ENCODE measurements around the gene C1orf21.

C1orf21 gene

DNA sequence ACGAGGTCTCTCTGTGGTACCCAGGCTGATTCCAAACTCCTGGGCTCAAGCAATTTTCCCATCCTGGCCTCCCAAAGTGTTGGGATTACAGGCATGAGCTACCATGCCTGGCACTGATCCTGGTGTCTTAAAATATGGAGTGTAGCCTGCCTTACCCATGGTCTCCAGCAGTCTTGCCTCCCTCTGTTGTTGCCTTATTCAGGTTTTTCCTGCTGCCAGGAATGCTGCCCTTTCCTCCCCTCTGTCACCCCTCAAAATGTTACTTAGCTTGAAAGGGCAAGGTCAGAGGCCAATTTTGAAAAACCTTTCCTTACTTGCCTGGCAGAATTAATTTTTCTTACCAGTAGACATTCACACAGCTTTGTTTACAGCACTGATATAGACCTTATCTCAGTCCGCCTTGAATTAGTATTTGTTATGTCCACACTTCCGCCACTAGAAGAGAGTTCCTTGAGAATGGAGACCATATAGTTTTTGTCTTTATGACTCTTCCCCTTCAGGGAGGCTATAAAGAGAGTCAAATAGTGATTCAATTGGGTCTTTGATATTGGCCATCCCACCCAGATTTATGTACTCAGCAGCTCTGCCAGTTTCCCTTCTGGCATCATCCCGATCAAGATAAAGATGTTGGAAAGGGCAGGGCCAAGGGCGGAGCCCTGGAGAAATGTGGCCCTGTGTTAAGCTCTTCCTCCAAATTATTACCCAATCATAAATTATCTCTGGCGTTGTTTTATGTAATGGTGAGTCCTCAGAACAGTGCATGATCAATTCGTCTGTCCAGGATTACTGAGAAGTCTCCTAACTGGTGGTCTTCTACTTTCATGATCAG is 38.8 kb downstream of the C1orf21 start:
- Histone ChIP-seq H3K9ac (ENCODE audit: low read length) (no peak overlapping the region), H3K9me3 (ENCODE audit: control insufficient read depth, insufficient read depth, low read depth, low read length) (no peaks in the 10 kb centered on the region), H3K27me3 (ENCODE audit: control insufficient read depth, insufficient read depth, low read length) (no peaks in the 10 kb centered on the region), H3K4me3 (ENCODE audit: low read depth, low read length) (no peak overlapping the region), H3K4me1 (ENCODE audit: control insufficient read depth, insufficient read depth, low read length) (peaks cover 13% of the 10 kb centered on the region; the same call in 1 of the 2 replicates), H3K27ac (ENCODE audit: low read depth, low read length) (no peak overlapping the region), H3K36me3 (ENCODE audit: control insufficient read depth, insufficient read depth, low read length) (no peaks in the 10 kb centered on the region)

GRCh38 chr1:184426278-184426674 is 39.4 kb downstream of the C1orf21 start:
- H3K9ac ChIP-seq (ENCODE audit: low read length), result no peak overlapping the region
- H3K9me3 ChIP-seq (ENCODE audit: control insufficient read depth, insufficient read depth, low read depth, low read length), result no peaks in the 10 kb centered on the region
- H3K4me1 ChIP-seq (ENCODE audit: control insufficient read depth, insufficient read depth, low read length), result peaks cover 13% of the 10 kb centered on the region; the same call in 1 of the 2 replicates
- H3K27ac ChIP-seq (ENCODE audit: low read depth, low read length), result no peak overlapping the region
- no peaks in the 10 kb centered on the region for H3K27me3 ChIP-seq (ENCODE audit: control insufficient read depth, insufficient read depth, low read length)
- no peak overlapping the region for H3K4me3 ChIP-seq (ENCODE audit: low read depth, low read length)
- no peaks in the 10 kb centered on the region for H3K36me3 ChIP-seq (ENCODE audit: control insufficient read depth, insufficient read depth, low read length)

DNA sequence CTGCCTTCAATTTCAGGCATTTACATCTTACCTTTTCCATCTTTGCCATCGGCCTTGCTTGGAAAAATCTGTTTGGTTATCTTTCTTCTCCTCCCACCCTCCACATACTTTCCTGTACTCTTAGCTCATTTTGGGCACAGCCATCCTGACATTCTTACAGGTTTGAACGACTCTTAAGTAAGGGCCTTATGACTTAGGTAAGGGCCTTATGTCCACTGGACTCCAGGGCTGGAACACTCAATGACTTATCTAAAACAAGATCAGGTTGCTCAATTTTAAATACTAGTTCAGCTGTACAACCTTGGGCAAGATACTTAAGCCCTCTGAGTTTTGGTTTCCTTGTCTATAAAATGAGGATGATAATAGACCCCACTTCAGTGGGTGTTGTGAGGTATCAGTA is 40.9 kb downstream of the C1orf21 start:
- Histone ChIP-seq H3K27ac (ENCODE audit: low read depth, low read length) (no peak overlapping the region), H3K9ac (ENCODE audit: low read length) (no peak overlapping the region), H3K36me3 (ENCODE audit: control insufficient read depth, insufficient read depth, low read length) (no peaks in the 10 kb centered on the region), H3K4me1 (ENCODE audit: control insufficient read depth, insufficient read depth, low read length) (peaks cover 3% of the 10 kb centered on the region; the same call in 1 of the 2 replicates), H3K27me3 (ENCODE audit: control insufficient read depth, insufficient read depth, low read length) (no peaks in the 10 kb centered on the region), H3K4me3 (ENCODE audit: low read depth, low read length) (no peak overlapping the region), H3K9me3 (ENCODE audit: control insufficient read depth, insufficient read depth, low read depth, low read length) (no peaks in the 10 kb centered on the region)

DNA sequence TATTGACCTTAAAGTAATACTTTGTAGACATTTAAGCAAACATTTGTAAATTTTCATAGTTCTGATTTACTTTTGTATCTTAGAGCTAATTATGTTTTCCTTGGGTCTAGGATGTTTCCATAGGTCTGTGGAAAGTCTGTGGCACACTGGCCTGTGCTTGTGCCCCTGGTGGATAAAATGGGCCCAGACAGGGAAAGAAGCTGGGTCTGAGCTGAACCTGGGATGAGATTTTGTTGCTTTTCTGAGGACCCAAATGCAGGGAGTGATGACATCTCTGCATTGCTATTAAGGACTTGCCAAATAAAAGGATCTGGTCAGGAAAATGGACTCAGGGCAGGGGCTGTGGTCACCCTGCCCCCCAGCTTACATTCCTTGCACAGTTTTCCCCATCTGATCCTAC is 41.8 kb downstream of the C1orf21 start:
- H3K9me3 ChIP-seq (ENCODE audit: control insufficient read depth, insufficient read depth, low read depth, low read length), result no peaks in the 10 kb centered on the region
- no peaks in the 10 kb centered on the region for H3K36me3 ChIP-seq (ENCODE audit: control insufficient read depth, insufficient read depth, low read length)

DNA sequence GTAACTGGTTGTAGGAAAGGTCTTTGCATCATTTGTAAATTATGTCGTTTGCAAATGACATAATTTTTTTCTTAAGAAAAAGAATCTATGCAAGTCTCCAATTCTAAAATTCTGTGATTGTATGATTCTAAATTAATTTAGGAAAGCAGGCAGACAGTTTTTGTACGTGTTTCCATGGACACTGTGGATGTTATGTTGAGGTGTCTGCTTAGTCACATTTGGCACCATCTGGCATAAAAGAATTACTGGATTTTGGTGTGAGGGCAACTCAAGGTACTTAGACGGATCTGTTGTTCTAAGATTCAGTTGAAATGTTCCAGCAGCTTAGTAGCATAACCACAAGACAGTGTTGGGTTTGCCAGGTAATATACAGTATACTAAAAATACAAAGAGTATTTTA is 42.5 kb downstream of the C1orf21 start:
- Histone ChIP-seq H3K27ac (ENCODE audit: low read depth, low read length) (no peak overlapping the region), H3K27me3 (ENCODE audit: control insufficient read depth, insufficient read depth, low read length) (no peaks in the 10 kb centered on the region), H3K4me1 (ENCODE audit: control insufficient read depth, insufficient read depth, low read length) (peaks cover 8% of the 10 kb centered on the region; the same call in 1 of the 2 replicates), H3K4me3 (ENCODE audit: low read depth, low read length) (no peak overlapping the region), H3K9me3 (ENCODE audit: control insufficient read depth, insufficient read depth, low read depth, low read length) (no peaks in the 10 kb centered on the region), H3K36me3 (ENCODE audit: control insufficient read depth, insufficient read depth, low read length) (no peaks in the 10 kb centered on the region), H3K9ac (ENCODE audit: low read length) (no peak overlapping the region)

More for the DNA sequence above, 41.8 kb downstream of the C1orf21 start:
- H3K4me3 ChIP-seq (ENCODE audit: low read depth, low read length), result no peak overlapping the region
- no peak overlapping the region for H3K9ac ChIP-seq (ENCODE audit: low read length)
- no peaks in the 10 kb centered on the region for H3K27me3 ChIP-seq (ENCODE audit: control insufficient read depth, insufficient read depth, low read length)
- peaks cover 4% of the 10 kb centered on the region; the same call in 1 of the 2 replicates for H3K4me1 ChIP-seq (ENCODE audit: control insufficient read depth, insufficient read depth, low read length)
- no peak overlapping the region for H3K27ac ChIP-seq (ENCODE audit: low read depth, low read length)

DNA sequence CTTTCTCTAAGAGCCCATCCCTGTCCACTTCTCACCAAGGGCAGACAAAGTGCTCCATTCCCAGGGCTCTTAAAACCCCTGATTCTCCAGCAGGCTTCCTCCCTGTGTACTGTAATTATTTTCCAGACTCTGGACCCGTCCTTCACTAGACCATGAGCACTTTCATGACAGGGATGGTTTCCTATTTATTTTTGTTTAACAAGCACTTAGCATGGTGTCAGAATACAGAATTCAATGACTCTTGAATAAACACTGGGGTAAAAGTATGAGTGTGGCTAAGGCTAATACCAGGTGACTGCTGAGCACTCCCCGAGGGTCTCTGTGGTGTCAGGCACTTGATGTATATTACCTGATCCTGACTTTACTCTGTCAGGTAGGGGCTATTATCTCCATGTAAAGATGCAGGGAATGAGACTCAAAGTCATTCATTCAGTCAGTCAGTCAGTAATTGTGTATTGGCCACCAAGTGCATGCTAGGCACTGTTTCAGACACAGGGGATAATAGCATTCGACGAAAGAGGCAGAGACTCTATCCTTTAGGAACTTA is 47.2 kb downstream of the C1orf21 start:
- peaks cover 3% of the 10 kb centered on the region; the same call in 1 of the 2 replicates for H3K9me3 ChIP-seq (ENCODE audit: control insufficient read depth, insufficient read depth, low read depth, low read length)
- no peaks in the 10 kb centered on the region for H3K36me3 ChIP-seq (ENCODE audit: control insufficient read depth, insufficient read depth, low read length)
- 0 out of 2 replicates have a peak, but pooled peaks cover 5% of the 10 kb centered on the region for H3K4me1 ChIP-seq (ENCODE audit: control insufficient read depth, insufficient read depth, low read length)
- no peak overlapping the region for H3K27ac ChIP-seq (ENCODE audit: low read depth, low read length)
- H3K9ac ChIP-seq (ENCODE audit: low read length), result no peak overlapping the region
- H3K4me3 ChIP-seq (ENCODE audit: low read depth, low read length), result no peak overlapping the region
- H3K27me3 ChIP-seq (ENCODE audit: control insufficient read depth, insufficient read depth, low read length), result no peaks in the 10 kb centered on the region

DNA sequence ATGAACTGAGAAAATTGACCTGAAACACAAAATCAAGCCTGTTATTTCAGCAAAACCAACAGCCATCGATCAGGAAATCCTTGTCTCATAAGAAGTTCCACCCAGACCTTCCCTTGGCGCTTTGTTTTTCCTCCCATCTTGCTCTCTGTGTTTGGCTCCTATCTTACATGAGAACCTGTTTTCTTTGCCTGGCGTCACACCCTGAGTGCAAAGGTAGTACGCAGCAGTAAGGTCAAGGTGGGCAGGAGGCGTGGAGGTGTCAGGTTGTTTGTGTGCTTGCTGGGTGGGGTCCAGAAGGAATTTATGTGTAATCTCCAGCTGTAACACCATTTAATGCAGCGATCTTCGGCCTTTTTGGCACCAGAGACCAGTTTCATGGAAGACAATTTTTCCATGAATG is 50.5 kb downstream of the C1orf21 start:
- Histone ChIP-seq H3K36me3 (ENCODE audit: control insufficient read depth, insufficient read depth, low read length) (no peaks in the 10 kb centered on the region), H3K9ac (ENCODE audit: low read length) (no peak overlapping the region), H3K4me3 (ENCODE audit: low read depth, low read length) (no peak overlapping the region)

GRCh38 chr1:184438363-184438762 is 51.5 kb downstream of the C1orf21 start:
- Histone ChIP-seq H3K4me1 (ENCODE audit: control insufficient read depth, insufficient read depth, low read length) (0 out of 2 replicates have a peak, but pooled peaks cover 5% of the 10 kb centered on the region), H3K9me3 (ENCODE audit: control insufficient read depth, insufficient read depth, low read depth, low read length) (peaks cover 3% of the 10 kb centered on the region; the same call in 1 of the 2 replicates), H3K27me3 (ENCODE audit: control insufficient read depth, insufficient read depth, low read length) (no peaks in the 10 kb centered on the region), H3K4me3 (ENCODE audit: low read depth, low read length) (no peak overlapping the region), H3K27ac (ENCODE audit: low read depth, low read length) (no peak overlapping the region), H3K36me3 (ENCODE audit: control insufficient read depth, insufficient read depth, low read length) (no peaks in the 10 kb centered on the region), H3K9ac (ENCODE audit: low read length) (no peak overlapping the region)

More for the DNA sequence above, 50.5 kb downstream of the C1orf21 start:
- Histone ChIP-seq H3K27me3 (ENCODE audit: control insufficient read depth, insufficient read depth, low read length) (no peaks in the 10 kb centered on the region), H3K9me3 (ENCODE audit: control insufficient read depth, insufficient read depth, low read depth, low read length) (peaks cover 3% of the 10 kb centered on the region; the same call in 1 of the 2 replicates), H3K4me1 (ENCODE audit: control insufficient read depth, insufficient read depth, low read length) (0 out of 2 replicates have a peak, but pooled peaks cover 5% of the 10 kb centered on the region), H3K27ac (ENCODE audit: low read depth, low read length) (no peak overlapping the region)

- no peaks in the 10 kb centered on the region for H3K36me3 ChIP-seq (ENCODE audit: control insufficient read depth, insufficient read depth, low read length)
- peaks cover 2% of the 10 kb centered on the region; the same call in 1 of the 2 replicates for H3K9me3 ChIP-seq (ENCODE audit: control insufficient read depth, insufficient read depth, low read depth, low read length)
- no peaks in the 10 kb centered on the region for H3K4me1 ChIP-seq (ENCODE audit: control insufficient read depth, insufficient read depth, low read length)
- H3K27ac ChIP-seq (ENCODE audit: low read depth, low read length), result no peak overlapping the region
- H3K27me3 ChIP-seq (ENCODE audit: control insufficient read depth, insufficient read depth, low read length), result no peaks in the 10 kb centered on the region
- no peak overlapping the region for H3K9ac ChIP-seq (ENCODE audit: low read length)
- H3K4me3 ChIP-seq (ENCODE audit: low read depth, low read length), result no peak overlapping the region
These were observed 55.4 kb downstream of the C1orf21 start for GRCh38 chr1:184442260-184442659.

DNA sequence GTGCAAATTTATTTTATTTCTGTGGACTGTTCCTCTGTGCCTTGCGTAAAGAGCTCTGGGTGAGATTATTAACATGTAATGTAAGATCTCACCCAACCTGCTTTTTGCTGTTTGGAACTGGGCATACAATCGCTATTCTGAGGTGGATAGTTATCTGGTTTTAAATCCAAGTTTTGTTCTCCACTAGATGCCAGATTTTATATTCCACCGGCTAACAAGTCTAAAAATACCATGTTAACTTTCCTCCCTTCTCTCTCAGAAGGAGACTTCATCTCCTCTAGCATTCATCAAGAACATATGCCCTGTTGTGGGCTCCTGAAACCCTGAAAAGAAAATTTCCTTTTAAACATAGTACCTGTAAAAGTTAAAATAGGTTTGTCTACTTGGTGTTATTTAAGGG is 56.4 kb downstream of the C1orf21 start:
- no peaks in the 10 kb centered on the region for H3K4me1 ChIP-seq (ENCODE audit: control insufficient read depth, insufficient read depth, low read length)
- H3K36me3 ChIP-seq (ENCODE audit: control insufficient read depth, insufficient read depth, low read length), result no peaks in the 10 kb centered on the region
- H3K27me3 ChIP-seq (ENCODE audit: control insufficient read depth, insufficient read depth, low read length), result no peaks in the 10 kb centered on the region
- no peak overlapping the region for H3K9ac ChIP-seq (ENCODE audit: low read length)
- H3K27ac ChIP-seq (ENCODE audit: low read depth, low read length), result no peak overlapping the region
- H3K4me3 ChIP-seq (ENCODE audit: low read depth, low read length), result no peak overlapping the region
- no peaks in the 10 kb centered on the region for H3K9me3 ChIP-seq (ENCODE audit: control insufficient read depth, insufficient read depth, low read depth, low read length)

DNA sequence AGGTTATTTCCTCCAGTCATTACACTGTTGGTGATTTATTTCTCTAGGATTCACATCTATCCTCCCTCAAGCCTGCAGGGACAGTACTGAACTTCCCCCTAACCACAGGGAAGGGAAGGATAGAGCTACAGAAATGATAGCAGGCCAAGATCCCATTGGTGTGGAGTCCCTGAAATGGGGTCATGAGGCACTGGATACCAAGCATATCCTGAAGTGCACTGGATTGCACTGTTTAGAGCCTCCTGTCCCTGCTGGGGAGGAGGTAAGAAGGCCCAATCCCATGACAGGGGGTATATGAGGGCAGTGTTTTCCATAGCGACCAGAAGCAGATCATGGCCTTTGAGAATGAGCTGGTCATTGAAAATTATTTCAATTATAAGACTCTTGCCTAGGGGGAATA is 56.8 kb downstream of the C1orf21 start:
- H3K27ac ChIP-seq (ENCODE audit: low read depth, low read length), result no peak overlapping the region
- no peaks in the 10 kb centered on the region for H3K4me1 ChIP-seq (ENCODE audit: control insufficient read depth, insufficient read depth, low read length)
- no peaks in the 10 kb centered on the region for H3K36me3 ChIP-seq (ENCODE audit: control insufficient read depth, insufficient read depth, low read length)
- no peaks in the 10 kb centered on the region for H3K27me3 ChIP-seq (ENCODE audit: control insufficient read depth, insufficient read depth, low read length)
- no peak overlapping the region for H3K9ac ChIP-seq (ENCODE audit: low read length)
- H3K9me3 ChIP-seq (ENCODE audit: control insufficient read depth, insufficient read depth, low read depth, low read length), result no peaks in the 10 kb centered on the region
- no peak overlapping the region for H3K4me3 ChIP-seq (ENCODE audit: low read depth, low read length)
